HepG2 (cell line): ENCODE data around the gene PLPPR2. TPM values are rescaled to one million over a fixed set of nuclear protein-coding genes. Genes with fewer than 3 reads are reported as not detected.

Source experiments
- ETV6 ChIP-seq: sonication (generic); formaldehyde crosslinking; conservative IDR thresholded peaks from 2 replicates; pipeline ENCODE4 v1.4.0; 2020; ENCODE audit warnings: missing genetic modification reagents
- KAT7 ChIP-seq: IDR thresholded peaks from 2 replicates; pipeline ENCODE4 v1.6.1; 2018; ENCODE audit warnings: borderline replicate concordance, missing compliant biosample characterization
- NFRKB ChIP-seq: fragments of 450-650 bp; IDR thresholded peaks from 2 replicates; pipeline ENCODE4 v1.6.1; 2017
- POLR2G ChIP-seq: fragments of 200-400 bp; formaldehyde crosslinking; IDR thresholded peaks from 2 replicates; pipeline ENCODE4 v1.6.1; 2018; ENCODE audit warnings: mild to moderate bottlenecking, low read depth, low read length, moderate library complexity
- SP1 ChIP-seq, 2 experiments: fragments of 450-650 bp in 1 of 2; sonication (generic) in 1 of 2; formaldehyde crosslinking in 1 of 2; IDR thresholded peaks; 2 replicates each; pipeline versions ENCODE4 v1.4.0 to v1.6.1; 2016 to 2020; ENCODE audit warnings: missing genetic modification reagents in 1 of 2
- ZMYM2 ChIP-seq: sonication (generic); formaldehyde crosslinking; IDR thresholded peaks from 2 replicates; pipeline ENCODE4 v1.8.0; 2022; ENCODE audit warnings: mild to moderate bottlenecking, missing genetic modification reagents
- ZNF136 ChIP-seq: sonication (generic); formaldehyde crosslinking; IDR thresholded peaks from 2 replicates; pipeline ENCODE4 v1.8.1; 2022; ENCODE audit warnings: low read depth, mild to moderate bottlenecking, moderate library complexity, missing genetic modification reagents
- ZNF274 ChIP-seq: sonication (generic); formaldehyde crosslinking; IDR thresholded peaks from 2 replicates; pipeline ENCODE4 v1.5.1; 2020; ENCODE audit warnings: mild to moderate bottlenecking, missing genetic modification reagents
- ZNF34 ChIP-seq: sonication (generic); formaldehyde crosslinking; IDR thresholded peaks from 2 replicates; pipeline ENCODE4 v1.4.0; 2020; ENCODE audit warnings: mild to moderate bottlenecking, missing genetic modification reagents, borderline replicate concordance
- ZNF460 ChIP-seq: sonication (generic); formaldehyde crosslinking; IDR thresholded peaks from 2 replicates; pipeline ENCODE4 v1.5.1; 2020; ENCODE audit warnings: missing genetic modification reagents, mild to moderate bottlenecking, borderline replicate concordance
- ZNF510 ChIP-seq: sonication (generic); formaldehyde crosslinking; IDR thresholded peaks from 2 replicates; pipeline ENCODE4 v1.4.0; 2020; ENCODE audit warnings: low read depth, mild to moderate bottlenecking, missing genetic modification reagents
- ZNF674 ChIP-seq: sonication (generic); formaldehyde crosslinking; IDR thresholded peaks from 2 replicates; pipeline ENCODE4 v1.5.0; 2020; ENCODE audit warnings: low read depth, mild to moderate bottlenecking, missing genetic modification reagents
- ZNF724P ChIP-seq: sonication (generic); formaldehyde crosslinking; IDR thresholded peaks from 2 replicates; pipeline ENCODE4 v1.8.0; 2022; ENCODE audit warnings: missing genetic modification reagents, borderline replicate concordance
- ZNF737 ChIP-seq: sonication (generic); formaldehyde crosslinking; IDR thresholded peaks from 2 replicates; pipeline ENCODE4 v1.5.0; 2020; ENCODE audit warnings: missing genetic modification reagents, mild to moderate bottlenecking, borderline replicate concordance
- ZSCAN21 ChIP-seq: sonication (generic); formaldehyde crosslinking; IDR thresholded peaks from 2 replicates; pipeline ENCODE4 v1.8.0; 2022; ENCODE audit warnings: mild to moderate bottlenecking, missing genetic modification reagents, moderate library complexity, borderline replicate concordance
- ZSCAN9 ChIP-seq: IDR thresholded peaks from 2 replicates; pipeline ENCODE4 v1.6.1; 2016; ENCODE audit warnings: borderline replicate concordance
- polyA plus RNA-seq, 8 experiments: library from polyadenylated mRNA; depleted of rRNA in 3 of 8; stranded (reverse) in 7 of 8; unstranded in 1 of 8; fragments of >200 nt; fragmentation: Illumina TruSeq in 4 of 8; extraction: Trizol in 4 of 8; gene quantifications; 2 replicates each; pipeline versions ENCODE4 v1.2.1 to v1.2.3, GENCODE V29; 2011 to 2016; ENCODE audit warnings: low read depth in 4 of 8, missing spikeins in 1 of 8, mixed read lengths in 1 of 8; ENCODE audit not compliant: insufficient read depth in 1 of 8
- total RNA-seq, 5 experiments: library from RNA; depleted of rRNA; stranded (reverse); fragments of >200 nt; fragmentation: Illumina TruSeq; extraction: Trizol; gene quantifications; 2 replicates each; pipeline ENCODE4 v1.2.3, GENCODE V29; 2016; ENCODE audit warnings: low read depth in 1 of 5
- TF ChIP-seq, protein P1 (sequence below): sonication (generic); formaldehyde crosslinking; IDR thresholded peaks from 2 replicates; pipeline ENCODE4 v1.4.0; 2020; ENCODE audit warnings: missing genetic modification reagents
- TF ChIP-seq, protein P2 (sequence below): IDR thresholded peaks from 2 replicates; pipeline ENCODE4 v1.6.1; 2016; ENCODE audit warnings: missing genetic modification reagents, missing compliant biosample characterization
- TF ChIP-seq, protein P3 (sequence below): sonication (generic); formaldehyde crosslinking; IDR thresholded peaks from 2 replicates; pipeline ENCODE4 v1.8.1; 2023; ENCODE audit warnings: missing genetic modification reagents, mild to moderate bottlenecking, borderline replicate concordance
- TF ChIP-seq, protein P4 (sequence below): sonication (generic); formaldehyde crosslinking; IDR thresholded peaks from 2 replicates; pipeline ENCODE4 v1.4.0; 2020; ENCODE audit warnings: missing genetic modification reagents
- TF ChIP-seq, protein P5 (sequence below): sonication (generic); formaldehyde crosslinking; IDR thresholded peaks from 2 replicates; pipeline ENCODE4 v1.4.0; 2020; ENCODE audit warnings: missing genetic modification reagents
- TF ChIP-seq, protein P6 (sequence below): sonication (generic); formaldehyde crosslinking; IDR thresholded peaks from 2 replicates; pipeline ENCODE4 v1.5.0; 2020; ENCODE audit warnings: missing genetic modification reagents

The PLPPR2 gene
- total and polyA plus RNA-seq, 2 of the 13 experiments (the other 11 are each of a cell fraction or from before 2014, with no cell fraction given), result 1.5 to 2.1 TPM

DNA sequence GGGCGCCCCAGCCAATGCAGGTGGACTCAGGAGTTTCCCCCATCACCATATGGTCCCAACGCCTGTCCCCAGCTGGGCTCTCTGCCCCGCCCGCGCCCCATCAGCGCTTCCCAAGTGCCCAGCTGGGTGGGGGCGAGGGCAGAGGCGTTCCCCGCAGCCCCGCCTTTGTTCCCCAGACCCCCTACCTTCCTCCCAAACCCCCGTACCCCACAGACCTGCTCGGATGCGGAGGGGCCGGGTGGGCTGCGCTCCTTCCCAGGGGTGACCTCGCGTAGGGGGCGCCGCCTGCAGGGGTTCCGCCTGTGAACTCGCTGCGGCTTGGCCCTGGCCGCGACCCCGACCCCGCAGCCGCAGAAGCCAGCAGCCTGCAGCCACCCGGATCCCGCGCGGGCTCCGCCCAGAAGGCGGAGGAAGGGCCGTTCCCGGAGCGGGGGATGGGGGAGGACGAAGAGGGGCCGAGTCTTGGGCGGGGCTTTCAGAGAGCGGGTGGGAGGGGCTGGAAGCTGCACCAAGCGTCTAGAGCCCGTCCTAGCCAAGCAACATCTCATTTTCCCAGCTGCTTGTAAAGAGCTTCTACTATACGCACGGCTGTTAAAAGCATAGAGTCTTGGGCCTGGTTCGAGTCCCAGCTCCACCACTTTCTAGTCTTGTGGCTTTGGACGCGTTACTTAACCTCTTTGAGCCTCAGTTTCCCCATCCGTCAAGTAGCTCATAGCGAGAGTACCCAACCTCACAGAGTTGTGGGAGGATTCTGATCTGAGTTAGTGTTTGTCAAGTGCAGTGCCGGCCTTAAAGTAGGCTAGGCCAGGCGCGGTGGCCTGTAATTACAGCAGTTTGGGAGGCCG, 15.8 kb upstream of the PLPPR2 start, which contains the start of gene RAB3D (continued):
- no peak for TF ChIP-seq ZNF737 (CRISPR knock-in tag)
- no peak for TF ChIP-seq ZMYM2 (CRISPR knock-in tag)
- no peak for TF ChIP-seq KAT7 (CRISPR knock-in tag)
- TF ChIP-seq ZSCAN9 (CRISPR knock-in tag), result no peak
- TF ChIP-seq, protein P1, sequence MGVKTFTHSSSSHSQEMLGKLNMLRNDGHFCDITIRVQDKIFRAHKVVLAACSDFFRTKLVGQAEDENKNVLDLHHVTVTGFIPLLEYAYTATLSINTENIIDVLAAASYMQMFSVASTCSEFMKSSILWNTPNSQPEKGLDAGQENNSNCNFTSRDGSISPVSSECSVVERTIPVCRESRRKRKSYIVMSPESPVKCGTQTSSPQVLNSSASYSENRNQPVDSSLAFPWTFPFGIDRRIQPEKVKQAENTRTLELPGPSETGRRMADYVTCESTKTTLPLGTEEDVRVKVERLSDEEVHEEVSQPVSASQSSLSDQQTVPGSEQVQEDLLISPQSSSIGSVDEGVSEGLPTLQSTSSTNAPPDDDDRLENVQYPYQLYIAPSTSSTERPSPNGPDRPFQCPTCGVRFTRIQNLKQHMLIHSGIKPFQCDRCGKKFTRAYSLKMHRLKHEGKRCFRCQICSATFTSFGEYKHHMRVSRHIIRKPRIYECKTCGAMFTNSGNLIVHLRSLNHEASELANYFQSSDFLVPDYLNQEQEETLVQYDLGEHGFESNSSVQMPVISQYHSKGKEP (CRISPR knock-in tag), result no peak
- TF ChIP-seq NFRKB, result no peak
- TF ChIP-seq, protein P2, sequence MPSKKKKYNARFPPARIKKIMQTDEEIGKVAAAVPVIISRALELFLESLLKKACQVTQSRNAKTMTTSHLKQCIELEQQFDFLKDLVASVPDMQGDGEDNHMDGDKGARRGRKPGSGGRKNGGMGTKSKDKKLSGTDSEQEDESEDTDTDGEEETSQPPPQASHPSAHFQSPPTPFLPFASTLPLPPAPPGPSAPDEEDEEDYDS (CRISPR knock-in tag), result peak; percentile 34; the same call in 1 of the 2 replicates
- TF ChIP-seq, protein P3, sequence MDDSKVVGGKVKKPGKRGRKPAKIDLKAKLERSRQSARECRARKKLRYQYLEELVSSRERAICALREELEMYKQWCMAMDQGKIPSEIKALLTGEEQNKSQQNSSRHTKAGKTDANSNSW, result no peak
- no peak for TF ChIP-seq ZNF510 (CRISPR knock-in tag)
- no peak for TF ChIP-seq ZNF674 (CRISPR knock-in tag)
- TF ChIP-seq, protein P4, sequence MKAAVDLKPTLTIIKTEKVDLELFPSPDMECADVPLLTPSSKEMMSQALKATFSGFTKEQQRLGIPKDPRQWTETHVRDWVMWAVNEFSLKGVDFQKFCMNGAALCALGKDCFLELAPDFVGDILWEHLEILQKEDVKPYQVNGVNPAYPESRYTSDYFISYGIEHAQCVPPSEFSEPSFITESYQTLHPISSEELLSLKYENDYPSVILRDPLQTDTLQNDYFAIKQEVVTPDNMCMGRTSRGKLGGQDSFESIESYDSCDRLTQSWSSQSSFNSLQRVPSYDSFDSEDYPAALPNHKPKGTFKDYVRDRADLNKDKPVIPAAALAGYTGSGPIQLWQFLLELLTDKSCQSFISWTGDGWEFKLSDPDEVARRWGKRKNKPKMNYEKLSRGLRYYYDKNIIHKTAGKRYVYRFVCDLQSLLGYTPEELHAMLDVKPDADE (CRISPR knock-in tag), result no peak
- TF ChIP-seq, protein P5, sequence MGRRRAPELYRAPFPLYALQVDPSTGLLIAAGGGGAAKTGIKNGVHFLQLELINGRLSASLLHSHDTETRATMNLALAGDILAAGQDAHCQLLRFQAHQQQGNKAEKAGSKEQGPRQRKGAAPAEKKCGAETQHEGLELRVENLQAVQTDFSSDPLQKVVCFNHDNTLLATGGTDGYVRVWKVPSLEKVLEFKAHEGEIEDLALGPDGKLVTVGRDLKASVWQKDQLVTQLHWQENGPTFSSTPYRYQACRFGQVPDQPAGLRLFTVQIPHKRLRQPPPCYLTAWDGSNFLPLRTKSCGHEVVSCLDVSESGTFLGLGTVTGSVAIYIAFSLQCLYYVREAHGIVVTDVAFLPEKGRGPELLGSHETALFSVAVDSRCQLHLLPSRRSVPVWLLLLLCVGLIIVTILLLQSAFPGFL (CRISPR knock-in tag), result no peak
- TF ChIP-seq SP1 (IDR thresholded peaks at IDR 0.05), result no peak
- 0 out of 2 replicates have a peak, but pooled peaks have one; percentile 15 for TF ChIP-seq SP1 (CRISPR knock-in tag; IDR thresholded peaks at IDR 0.05)
- no peak for TF ChIP-seq ZNF724P (CRISPR knock-in tag)
- no peak for TF ChIP-seq ZNF136
- TF ChIP-seq ZSCAN21 (CRISPR knock-in tag), result no peak
- TF ChIP-seq, protein P6, sequence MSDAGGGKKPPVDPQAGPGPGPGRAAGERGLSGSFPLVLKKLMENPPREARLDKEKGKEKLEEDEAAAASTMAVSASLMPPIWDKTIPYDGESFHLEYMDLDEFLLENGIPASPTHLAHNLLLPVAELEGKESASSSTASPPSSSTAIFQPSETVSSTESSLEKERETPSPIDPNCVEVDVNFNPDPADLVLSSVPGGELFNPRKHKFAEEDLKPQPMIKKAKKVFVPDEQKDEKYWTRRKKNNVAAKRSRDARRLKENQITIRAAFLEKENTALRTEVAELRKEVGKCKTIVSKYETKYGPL, result no peak
- no peak for TF ChIP-seq ZNF460 (CRISPR knock-in tag)
- no peak for TF ChIP-seq ZNF34 (CRISPR knock-in tag)
- TF ChIP-seq ZNF274, result 0 out of 2 replicates have a peak, but pooled peaks have one; percentile 44
- no peak for TF ChIP-seq ETV6 (CRISPR knock-in tag)
- peak; percentile 61 for TF ChIP-seq POLR2G
